Hematopoietic multipotent progenitor cell treated with erythropoietin and hydrocortisone succinate and interleukin-3 and kit ligand, for 15 days (in vitro differentiated cells): ENCODE measurements around the gene CREB3L2.
"Not testable (repeated sequence)": the region's sequence is repeated elsewhere in the genome, so short reads cannot be mapped to it uniquely, and the experiment has no call there.

ENCODE experiments used
- DNase-seq: peaks from one replicate; pipeline ENCODE4 v3.0.0-alpha.2; 2015; ENCODE audit warnings: low spot score

The CREB3L2 gene

GRCh38 chr7:138014201-138014600 is 12.3 kb upstream of the CREB3L2 start:
- not testable (repeated sequence) for DNase-seq

DNA sequence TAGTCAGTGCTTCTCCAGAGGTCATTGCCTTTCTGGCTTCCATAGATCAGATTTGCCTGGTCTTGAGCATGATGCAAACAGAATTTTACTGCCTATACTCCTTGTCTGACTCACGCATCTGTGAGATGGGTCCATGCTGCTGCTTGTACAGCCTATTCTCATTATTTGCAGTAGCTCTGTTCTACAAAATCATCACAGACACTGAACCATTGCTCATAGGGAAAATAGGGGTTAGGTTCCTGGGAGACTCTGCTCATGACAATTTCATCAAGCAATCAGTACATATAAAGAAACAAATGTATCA is 7.4 kb upstream of the CREB3L2 start:
- DNase-seq = no peak

DNA sequence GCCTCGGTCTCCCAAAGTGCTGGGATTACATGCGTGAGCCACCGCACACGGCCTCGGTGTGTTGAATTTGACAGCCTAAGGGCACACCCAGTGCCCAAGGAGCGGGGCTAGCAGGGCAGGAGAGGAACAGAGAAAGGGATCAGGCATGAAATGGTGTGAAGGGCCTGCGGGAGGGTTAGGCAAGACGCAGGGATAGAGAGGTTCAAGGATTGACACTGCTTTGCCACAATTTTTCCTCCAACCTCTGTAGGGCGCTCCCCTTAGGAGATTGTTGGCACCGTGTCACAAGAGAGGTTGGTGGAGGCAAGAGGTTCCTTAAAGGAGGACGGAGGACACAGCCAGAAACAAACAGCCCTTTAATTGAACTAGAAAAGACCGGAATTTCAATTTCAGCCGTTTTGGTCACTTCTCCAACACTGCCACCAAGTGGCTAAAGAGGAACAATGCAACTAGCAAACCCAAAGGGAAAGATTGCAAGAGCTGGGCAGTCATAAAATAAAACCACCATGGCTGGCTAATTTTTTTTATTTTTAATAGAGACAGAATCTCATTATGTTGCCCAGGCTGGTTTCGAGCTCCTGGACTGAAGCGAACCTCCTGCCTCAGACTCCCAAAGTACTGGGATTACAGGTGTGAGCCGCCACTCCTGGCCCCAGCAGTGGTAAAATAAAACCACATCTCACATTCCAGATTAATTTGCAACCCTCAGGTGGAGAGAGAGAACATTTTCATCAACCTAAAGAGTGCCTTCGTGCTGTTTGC is 6.9 kb upstream of the CREB3L2 start:
- DNase-seq = peak; percentile 73

- DNase-seq = no peak
These were observed 6.2 kb upstream of the CREB3L2 start for GRCh38 chr7:138008019-138008587.

DNA sequence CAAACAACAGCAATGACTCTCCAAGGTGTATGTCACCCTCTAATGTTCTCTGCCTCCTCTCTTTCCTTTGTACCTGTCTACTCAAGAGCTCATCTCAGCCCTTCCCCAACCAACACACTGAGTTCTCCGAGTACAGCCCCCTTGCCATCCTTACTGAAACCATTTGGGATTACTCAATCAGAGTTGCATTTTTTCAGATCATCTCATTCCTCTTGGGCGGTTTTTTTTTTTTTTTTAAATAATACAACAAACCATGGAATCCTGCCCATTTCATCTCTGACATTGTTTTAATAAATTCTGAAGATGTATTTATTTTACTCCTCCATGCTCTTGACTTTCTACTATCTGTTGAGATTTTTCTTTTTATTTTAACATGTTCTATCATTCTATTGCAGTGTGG is 4.2 kb upstream of the CREB3L2 start:
- no peak for DNase-seq

DNA sequence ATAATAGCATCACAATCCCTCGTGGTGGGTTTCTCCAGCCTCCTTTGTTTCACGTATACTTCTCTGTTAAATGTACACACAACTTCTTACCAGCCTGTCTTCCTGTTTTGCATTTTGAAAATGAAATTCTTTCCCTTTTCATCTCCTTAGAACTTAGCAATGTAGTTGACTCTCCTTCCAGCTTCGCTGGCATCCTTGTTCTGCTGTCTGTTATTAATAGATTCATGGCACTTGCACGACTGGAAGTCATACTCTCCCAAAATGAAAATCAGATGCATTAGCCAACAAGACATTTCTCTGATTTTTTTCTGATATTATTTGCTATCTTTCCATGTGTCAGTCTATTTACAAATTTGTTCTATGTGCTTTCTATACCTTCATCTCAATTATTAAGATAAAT is 3.0 kb upstream of the CREB3L2 start:
- DNase-seq = no peak

- no peak for DNase-seq
These were observed 2.2 kb upstream of the CREB3L2 start for GRCh38 chr7:138004046-138004445.

- DNase-seq = no peak
These were observed 923 bp upstream of the CREB3L2 start for GRCh38 chr7:138002828-138003189.

GRCh38 chr7:138002096-138002827 is 376 bp upstream of the CREB3L2 start:
- DNase-seq = peak; percentile 100

GRCh38 chr7:138000081-138000701 is 1.7 kb downstream of the CREB3L2 start:
- DNase-seq = peak; percentile 31

DNA sequence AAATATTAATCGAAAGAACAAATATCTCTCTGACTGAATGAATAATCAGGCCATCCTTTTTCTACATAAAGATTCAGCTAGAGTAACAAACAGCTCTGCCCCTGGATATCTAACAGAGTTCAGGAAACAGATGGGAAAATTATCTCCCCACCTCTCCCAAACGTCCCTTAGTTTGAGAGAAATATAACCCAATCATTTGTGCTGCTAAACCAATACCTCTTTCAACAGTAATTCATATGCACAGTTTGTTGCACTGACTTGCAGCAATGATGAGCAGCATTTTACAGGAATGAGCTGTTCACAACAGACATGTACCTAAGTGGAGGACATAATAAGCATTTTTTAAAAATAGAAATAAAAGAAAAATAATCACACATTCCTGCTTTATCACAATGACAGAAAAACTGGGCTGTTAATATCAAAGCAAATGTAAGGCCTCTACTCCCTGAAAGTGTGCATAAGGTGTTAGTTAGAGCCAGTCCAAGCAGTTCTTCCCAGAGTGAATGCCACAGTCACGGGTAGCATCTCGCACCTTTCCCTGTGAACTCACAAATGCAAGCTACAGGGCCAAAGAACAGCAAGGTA is 2.3 kb downstream of the CREB3L2 start:
- DNase-seq = no peak

- no peak for DNase-seq
These were observed 3.6 kb downstream of the CREB3L2 start for GRCh38 chr7:137998250-137998649.

GRCh38 chr7:137996871-137997270 is 5.0 kb downstream of the CREB3L2 start:
- DNase-seq = no peak

DNA sequence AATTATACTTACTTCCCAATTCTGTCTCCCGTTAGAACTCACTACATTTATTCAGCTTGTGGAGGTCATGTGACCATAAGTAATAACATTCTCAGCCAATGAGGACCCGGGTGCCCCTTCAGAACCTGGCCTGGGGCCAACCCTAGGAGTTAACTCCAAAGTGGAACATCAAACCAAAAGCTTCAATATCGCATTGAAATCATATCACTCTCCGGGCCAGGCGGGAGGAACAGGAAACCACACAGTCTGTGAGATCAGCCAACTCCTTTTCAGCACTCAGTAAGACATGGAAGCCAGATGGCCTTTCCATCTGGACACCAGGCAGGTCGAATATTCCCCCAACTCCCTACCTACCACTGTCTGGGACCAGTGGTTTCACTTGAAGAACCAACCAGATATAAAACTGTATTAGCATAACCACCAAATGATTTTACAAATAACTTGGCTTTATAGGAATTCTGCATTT is 5.5 kb downstream of the CREB3L2 start:
- peak; percentile 17 for DNase-seq

DNA sequence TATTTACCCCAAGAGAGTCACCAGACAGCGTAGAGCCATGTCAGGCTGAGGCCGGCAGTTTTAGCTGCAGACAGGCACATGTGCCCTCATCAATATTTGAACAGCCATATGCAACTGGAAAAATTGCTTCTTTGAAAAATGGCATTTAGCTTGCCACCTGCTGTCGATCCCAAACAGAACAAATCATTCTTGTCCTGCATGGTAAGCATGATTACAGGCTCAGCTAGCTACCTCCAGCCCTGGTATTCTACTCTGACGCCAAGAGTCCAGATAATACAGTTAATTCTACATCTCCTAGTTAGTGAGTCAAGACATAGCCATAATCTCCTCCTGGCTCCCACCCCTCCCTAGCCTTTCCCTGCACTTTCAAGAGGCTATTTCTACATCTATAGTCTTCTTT is 7.7 kb downstream of the CREB3L2 start:
- no peak for DNase-seq

GRCh38 chr7:137993395-137993743 is 8.5 kb downstream of the CREB3L2 start:
- no peak for DNase-seq

DNA sequence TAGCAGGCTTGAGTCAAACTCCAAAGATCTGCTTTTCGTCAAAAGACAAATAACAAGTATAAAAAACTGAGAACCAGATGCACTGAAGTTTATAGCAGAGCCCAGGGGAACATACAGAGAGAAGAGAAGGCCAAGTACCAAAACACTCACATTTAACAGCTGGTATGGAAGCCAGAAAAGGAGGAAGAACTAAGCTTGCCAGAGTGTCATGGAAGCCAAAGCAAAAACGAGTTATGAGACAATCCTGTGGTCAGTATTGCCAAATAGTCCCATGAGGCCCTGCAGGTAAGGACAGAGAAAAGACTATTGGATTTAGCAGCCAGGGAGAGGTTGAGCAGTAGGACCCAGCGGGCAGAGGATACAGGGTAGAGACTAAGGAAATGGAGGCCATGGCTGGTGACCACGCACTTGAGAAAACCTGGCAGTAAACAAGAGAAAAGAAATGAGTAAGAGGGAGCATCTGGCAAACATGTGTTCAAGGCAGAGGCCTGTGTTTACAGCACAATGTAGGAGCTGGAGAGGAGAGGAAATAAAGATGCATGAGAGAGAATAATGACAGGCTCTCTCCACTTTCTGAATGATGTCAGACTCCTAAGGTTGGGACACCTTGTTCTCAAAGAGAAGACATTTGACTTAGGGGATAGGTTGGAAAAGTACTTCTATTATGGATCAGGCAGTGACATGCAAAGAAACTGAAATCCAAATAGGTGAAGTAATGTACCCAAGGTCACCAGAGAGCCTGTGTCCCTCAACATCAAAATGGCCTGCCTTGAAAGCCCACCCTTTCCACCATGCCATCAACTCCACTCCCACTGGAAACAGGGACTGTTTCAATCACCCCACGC is 9.1 kb downstream of the CREB3L2 start:
- no peak for DNase-seq

DNA sequence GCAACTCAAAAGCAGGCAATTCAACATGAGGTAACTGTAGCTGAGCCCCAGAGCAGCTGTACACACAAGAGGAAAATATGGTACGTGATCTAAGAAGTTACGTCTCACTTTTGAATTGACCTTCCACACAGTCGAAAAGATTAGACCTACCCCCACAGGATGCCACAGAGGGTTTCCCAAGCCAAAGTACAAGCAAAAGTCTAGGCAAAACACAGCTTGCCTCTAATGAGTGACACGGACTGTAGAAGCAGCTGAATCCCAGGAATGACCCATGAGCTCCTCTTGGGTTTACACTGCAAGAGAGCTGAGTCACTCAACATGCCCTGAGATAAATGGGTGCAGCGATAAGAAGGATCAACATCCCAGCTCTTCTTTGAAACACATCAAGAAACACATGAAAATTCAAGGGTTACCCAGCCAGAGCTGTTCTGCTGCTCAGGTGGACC is 9.8 kb downstream of the CREB3L2 start:
- peak; percentile 21 for DNase-seq

GRCh38 chr7:137990251-137990941 is 11.5 kb downstream of the CREB3L2 start:
- DNase-seq = no peak

GRCh38 chr7:137989590-137989989 is 12.3 kb downstream of the CREB3L2 start:
- DNase-seq = no peak

DNA sequence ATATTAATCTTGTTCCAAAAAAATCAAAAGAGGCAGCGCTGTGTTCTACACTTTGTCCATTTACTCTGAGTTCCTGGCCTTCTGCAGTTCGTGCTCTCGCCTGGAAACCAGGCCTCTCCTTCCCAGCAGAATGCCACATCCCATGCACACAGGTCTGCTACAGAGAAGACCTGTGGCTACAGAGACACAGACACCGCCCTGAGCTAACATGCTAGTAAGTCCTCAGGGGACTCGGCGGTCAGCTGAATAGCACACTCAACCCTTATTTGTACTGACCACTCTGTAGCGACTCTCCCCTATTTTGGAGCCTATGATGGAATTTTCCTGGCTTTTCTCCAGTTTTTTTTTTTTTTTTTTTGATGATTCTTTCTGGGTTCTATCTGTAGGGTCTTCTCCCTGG is 12.8 kb downstream of the CREB3L2 start:
- DNase-seq = no peak
